HEK293 (cell line): ENCODE results near the gene SLC17A6.

Experiments used
- CTCF ChIP-seq: fragments of 450-650 bp; formaldehyde crosslinking; IDR thresholded peaks from 2 replicates; pipeline ENCODE4 v1.5.1; 2016; ENCODE audit warnings: missing biosample characterization, missing genetic modification characterization
- KLF8 ChIP-seq: fragments of 450-650 bp; formaldehyde crosslinking; IDR thresholded peaks from 2 replicates; pipeline ENCODE4 v1.5.1; 2016; ENCODE audit warnings: missing biosample characterization, missing genetic modification characterization
- TCF7L2 ChIP-seq: IDR thresholded peaks from 2 replicates; pipeline ENCODE4 v1.6.1; 2011; ENCODE audit warnings: low read depth, mild to moderate bottlenecking, inconsistent platforms, low read length, moderate library complexity, borderline replicate concordance
- ZNF501 ChIP-seq: fragments of 450-650 bp; formaldehyde crosslinking; IDR thresholded peaks from 2 replicates; pipeline ENCODE4 v1.5.1; 2016; ENCODE audit warnings: missing biosample characterization, missing genetic modification characterization
- ZNF747 ChIP-seq: fragments of 450-650 bp; formaldehyde crosslinking; IDR thresholded peaks from 2 replicates; pipeline ENCODE4 v1.5.1; 2016; ENCODE audit warnings: missing biosample characterization, missing genetic modification characterization
- ZNF76 ChIP-seq: fragments of 450-650 bp; formaldehyde crosslinking; IDR thresholded peaks from 2 replicates; pipeline ENCODE4; 2016; ENCODE audit warnings: low read depth, missing biosample characterization, missing genetic modification characterization, borderline replicate concordance

- no peak for TF ChIP-seq ZNF76 (tag by site-specific recombination)
- no peak for TF ChIP-seq ZNF501 (tag by site-specific recombination)
- TF ChIP-seq TCF7L2, result no peak
- TF ChIP-seq CTCF, result no peak
- TF ChIP-seq ZNF747 (tag by site-specific recombination), result no peak
- TF ChIP-seq KLF8 (tag by site-specific recombination), result no peak
Observed at GRCh38 chr11:22359295-22359694, 21.1 kb downstream of the SLC17A6 start.
